ENCODE measurements around the gene DDX10. TPM values are rescaled to one million over a fixed set of nuclear protein-coding genes. Genes with fewer than 3 reads are reported as not detected.

The DDX10 gene
- total RNA-seq, 4 donors from 2014 or later, result 5.5 to 25.0 (median 17.5) TPM

DNA sequence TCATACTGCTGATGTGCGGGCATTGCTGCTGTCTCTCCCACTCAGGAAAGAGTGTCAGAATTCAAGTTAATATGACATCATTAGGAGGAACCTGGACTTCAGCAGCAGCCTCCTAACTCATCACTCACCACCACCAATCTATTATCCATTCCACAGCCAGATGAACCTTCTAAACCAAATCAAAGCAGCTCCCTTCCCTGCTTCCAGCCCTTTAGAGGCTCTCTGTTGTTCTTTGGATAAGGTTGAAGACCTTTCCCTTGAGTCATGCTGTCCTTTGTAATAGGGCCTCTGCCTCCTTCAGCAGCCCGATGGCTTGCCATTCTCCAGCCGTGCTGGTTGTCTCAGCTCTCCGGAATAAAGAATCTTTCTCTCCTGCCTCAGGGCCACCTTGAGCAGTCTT, 301.3 kb downstream of the DDX10 start:
- WGBS, 2 donors, result 97% methylated on average over 4 of the region's 4 CpGs
- Histone ChIP-seq H3K27me3 (no peaks in the 10 kb centered on the region), H3K4me1 (no peaks in the 10 kb centered on the region), H3K4me3 (no peak overlapping the region), H3K9me3 (no peaks in the 10 kb centered on the region), H3K27ac (no peak overlapping the region), H3K36me3 (no peaks in the 10 kb centered on the region)
- intact Hi-C loops (cut with DNase I), result no loop called here
- DNase-seq, result no peak
- TF ChIP-seq POLR2A (IDR thresholded peaks at IDR 0.05), result no peak
- TF ChIP-seq, protein P1, sequence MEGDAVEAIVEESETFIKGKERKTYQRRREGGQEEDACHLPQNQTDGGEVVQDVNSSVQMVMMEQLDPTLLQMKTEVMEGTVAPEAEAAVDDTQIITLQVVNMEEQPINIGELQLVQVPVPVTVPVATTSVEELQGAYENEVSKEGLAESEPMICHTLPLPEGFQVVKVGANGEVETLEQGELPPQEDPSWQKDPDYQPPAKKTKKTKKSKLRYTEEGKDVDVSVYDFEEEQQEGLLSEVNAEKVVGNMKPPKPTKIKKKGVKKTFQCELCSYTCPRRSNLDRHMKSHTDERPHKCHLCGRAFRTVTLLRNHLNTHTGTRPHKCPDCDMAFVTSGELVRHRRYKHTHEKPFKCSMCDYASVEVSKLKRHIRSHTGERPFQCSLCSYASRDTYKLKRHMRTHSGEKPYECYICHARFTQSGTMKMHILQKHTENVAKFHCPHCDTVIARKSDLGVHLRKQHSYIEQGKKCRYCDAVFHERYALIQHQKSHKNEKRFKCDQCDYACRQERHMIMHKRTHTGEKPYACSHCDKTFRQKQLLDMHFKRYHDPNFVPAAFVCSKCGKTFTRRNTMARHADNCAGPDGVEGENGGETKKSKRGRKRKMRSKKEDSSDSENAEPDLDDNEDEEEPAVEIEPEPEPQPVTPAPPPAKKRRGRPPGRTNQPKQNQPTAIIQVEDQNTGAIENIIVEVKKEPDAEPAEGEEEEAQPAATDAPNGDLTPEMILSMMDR (IDR thresholded peaks at IDR 0.05), result no peak

DNA sequence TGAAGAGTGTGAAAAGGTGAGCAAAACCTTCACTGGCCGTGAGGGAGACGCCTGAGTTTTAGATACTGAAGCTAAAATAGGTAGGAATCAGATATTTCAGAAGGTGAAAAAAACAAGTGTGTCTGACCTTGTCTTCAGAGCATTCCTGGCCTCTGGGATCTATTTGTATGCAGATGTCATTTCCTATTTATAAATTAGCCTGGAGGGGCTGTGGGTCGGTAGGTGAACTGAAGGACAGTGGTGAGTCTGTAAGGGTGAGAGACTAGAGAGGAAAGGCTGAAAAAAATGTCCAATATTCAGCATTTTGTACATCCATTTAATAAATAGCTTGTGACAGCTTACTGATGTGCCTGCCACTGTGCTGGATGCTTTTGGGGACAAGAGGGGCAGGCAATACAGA, 302.1 kb downstream of the DDX10 start:
- H3K36me3 ChIP-seq, result no peaks in the 10 kb centered on the region
- H3K4me1 ChIP-seq, result no peaks in the 10 kb centered on the region
- intact Hi-C loops (cut with DNase I), result no loop called here
- no peak overlapping the region for H3K4me3 ChIP-seq
- H3K27ac ChIP-seq, result no peak overlapping the region
- TF ChIP-seq, protein P1 (IDR thresholded peaks at IDR 0.05), result no peak
- TF ChIP-seq POLR2A (IDR thresholded peaks at IDR 0.05), result no peak
- no peak for DNase-seq
- WGBS, 2 donors, result 46 to 59% methylated on average over 3 of the region's 3 CpGs
- no peaks in the 10 kb centered on the region for H3K9me3 ChIP-seq
- no peaks in the 10 kb centered on the region for H3K27me3 ChIP-seq

DNA sequence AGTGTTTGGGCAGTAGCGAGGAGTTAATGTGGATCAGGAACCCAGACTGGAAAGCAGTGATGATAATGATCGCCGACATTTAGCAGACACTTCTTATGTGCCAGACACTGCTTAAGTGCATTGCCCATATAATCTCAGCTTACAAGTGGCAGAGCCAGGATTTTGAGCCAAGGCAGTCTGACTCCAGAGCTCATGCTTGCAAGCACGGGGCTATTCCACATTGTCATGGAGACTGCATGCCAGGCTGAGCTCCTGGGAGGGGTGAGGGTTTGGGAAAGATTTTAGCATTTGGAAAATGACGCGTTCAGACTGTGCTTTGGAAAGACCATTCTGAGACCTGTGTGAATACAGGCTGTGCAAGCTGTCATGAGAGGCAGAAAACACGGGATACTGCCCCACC, 302.7 kb downstream of the DDX10 start:
- no peak for DNase-seq
- no peaks in the 10 kb centered on the region for H3K27me3 ChIP-seq
- intact Hi-C loops (cut with DNase I), result no loop called here
- no peak overlapping the region for H3K4me3 ChIP-seq
- H3K4me1 ChIP-seq, result no peaks in the 10 kb centered on the region
- no peak for TF ChIP-seq POLR2A (IDR thresholded peaks at IDR 0.05)
- TF ChIP-seq, protein P1 (IDR thresholded peaks at IDR 0.05), result no peak
- no peaks in the 10 kb centered on the region for H3K9me3 ChIP-seq
- H3K27ac ChIP-seq, result no peak overlapping the region
- H3K36me3 ChIP-seq, result no peaks in the 10 kb centered on the region
- 49 to 58% methylated on average over 7 of the region's 7 CpGs for WGBS, 2 donors

DNA sequence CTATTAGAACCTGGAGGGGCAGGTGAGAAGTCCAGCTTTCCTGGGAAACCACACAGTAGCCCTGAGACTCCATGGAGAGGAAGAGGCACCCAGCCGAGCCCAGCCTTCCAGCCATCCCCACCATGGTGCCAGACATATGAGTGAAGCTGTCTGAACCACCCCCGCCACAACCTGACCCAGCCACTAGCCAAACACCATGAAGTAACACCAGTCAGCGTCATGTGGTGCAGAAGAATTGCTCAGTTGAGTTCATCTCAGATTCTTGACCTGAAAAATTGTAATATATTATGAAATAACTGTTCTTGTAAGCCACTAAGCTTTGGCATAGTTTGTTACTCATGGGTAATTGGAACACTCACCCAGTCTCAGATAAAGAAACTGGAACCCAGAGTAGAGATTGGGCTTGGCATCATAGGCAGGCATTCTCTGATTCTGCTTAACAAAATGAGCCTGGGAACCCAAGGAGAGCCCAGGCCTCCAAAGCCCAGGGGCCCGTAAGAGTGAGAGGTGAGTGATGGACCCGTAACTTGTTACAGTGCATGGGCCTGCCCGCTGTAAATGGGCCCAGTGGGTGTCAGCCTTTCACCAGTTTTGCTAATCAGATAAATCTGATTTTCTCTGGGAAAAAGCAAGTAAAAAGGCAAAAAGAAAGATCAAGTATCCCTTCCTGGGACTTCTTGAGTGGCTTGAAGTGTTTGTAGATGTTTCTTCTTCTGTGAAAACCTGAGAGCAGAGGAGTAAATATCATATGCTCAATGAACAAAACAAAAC, 305.5 kb downstream of the DDX10 start:
- Histone ChIP-seq H3K4me1 (no peaks in the 10 kb centered on the region), H3K36me3 (no peaks in the 10 kb centered on the region), H3K27me3 (no peaks in the 10 kb centered on the region), H3K4me3 (no peak overlapping the region), H3K27ac (no peak overlapping the region), H3K9me3 (no peaks in the 10 kb centered on the region)
- 85 to 88% methylated on average over 3 to 6 of the region's 6 CpGs for WGBS, 2 donors
- intact Hi-C loops (cut with DNase I), result no loop called here
- DNase-seq, result no peak
- TF ChIP-seq, protein P1 (IDR thresholded peaks at IDR 0.05), result no peak
- TF ChIP-seq POLR2A (IDR thresholded peaks at IDR 0.05), result no peak

DNA sequence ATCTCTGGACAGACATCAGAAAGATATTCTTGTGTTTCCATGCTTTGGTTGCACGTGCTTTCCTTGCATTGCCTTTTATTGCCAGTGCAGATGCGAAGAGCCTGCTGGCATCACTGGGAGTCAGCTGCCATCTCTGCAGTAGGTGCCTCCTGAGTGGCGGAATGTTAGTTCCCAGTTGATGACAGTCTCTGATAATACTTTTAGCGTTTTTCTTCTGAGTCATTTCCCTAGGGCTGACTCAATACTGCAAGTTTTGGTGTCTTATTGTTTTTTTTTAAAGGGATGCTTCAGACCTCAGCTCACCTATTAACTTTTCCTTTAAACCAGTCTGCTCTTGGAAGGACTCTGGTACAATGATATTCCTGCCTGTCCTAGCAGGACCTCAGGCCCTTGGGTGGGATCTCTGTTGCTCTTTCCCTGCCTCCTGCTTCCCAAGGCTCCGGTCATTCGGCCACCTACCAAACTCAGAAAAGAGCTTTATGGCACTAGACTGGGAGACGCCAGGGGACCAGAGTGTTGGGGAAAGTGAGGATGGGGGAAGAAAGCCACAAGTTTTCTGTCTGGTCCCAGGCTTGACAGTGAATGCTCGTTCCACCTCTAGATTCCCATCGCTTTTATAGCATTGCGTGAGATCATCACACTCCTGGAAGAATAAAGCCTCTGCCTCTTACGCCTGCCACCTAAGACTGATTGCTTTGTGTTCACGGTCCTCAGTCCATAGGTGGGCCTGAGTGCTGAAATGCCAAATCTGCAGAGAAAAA, 308.7 kb downstream of the DDX10 start:
- Histone ChIP-seq H3K27me3 (no peaks in the 10 kb centered on the region), H3K9me3 (no peaks in the 10 kb centered on the region), H3K36me3 (no peaks in the 10 kb centered on the region), H3K4me1 (no peaks in the 10 kb centered on the region), H3K27ac (no peak overlapping the region), H3K4me3 (no peak overlapping the region)
- TF ChIP-seq POLR2A (IDR thresholded peaks at IDR 0.05), result no peak
- TF ChIP-seq, protein P1 (IDR thresholded peaks at IDR 0.05), result no peak
- 73 to 74% methylated on average over 9 of the region's 12 CpGs for WGBS, 2 donors
- DNase-seq, result no peak
- intact Hi-C loops (cut with DNase I), result no loop called here

Measured in esophagus squamous epithelium (tissue), 5 donors.